SK-N-DZ (cell line): ENCODE results near the gene SNX10.
A peak's percentile ranks its signal among the peaks of the same experiment; 100 is the strongest.

Experiments used
- DNase-seq: peaks from one replicate; pipeline ENCODE4 v3.0.0-alpha.2; 2015; ENCODE audit warnings: low spot score

Gene SNX10

DNA sequence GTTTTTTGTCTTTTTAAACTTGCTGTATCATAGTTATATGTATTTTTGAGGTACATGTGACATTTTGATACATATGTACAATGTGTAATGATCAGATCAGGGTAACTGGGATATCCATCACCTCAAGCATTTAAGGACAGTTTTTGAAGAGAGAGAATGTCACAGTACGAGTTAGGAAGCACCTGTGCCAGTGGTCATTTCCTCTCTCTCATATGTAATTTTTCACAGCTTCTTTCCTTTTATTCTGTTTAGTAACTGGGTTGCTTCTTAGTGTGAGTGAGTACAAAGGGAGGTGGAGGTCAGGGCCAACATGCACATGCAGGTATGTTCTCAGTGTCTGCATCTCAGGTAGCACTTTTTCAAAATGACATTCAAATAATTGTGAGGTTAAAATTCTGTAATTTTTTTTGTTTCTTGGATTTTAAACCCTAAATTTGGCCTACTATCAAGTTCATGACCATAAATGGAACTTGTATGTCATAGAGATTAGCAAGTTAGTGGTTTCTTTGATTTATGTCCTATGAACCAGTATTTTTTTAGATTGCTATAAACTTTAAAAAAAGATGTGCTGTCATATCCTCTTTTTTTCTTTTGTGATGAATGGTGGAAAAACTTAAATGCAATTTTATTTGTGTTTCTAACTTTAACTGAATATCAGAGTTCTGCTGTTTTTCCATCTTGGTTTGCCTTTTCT lies 42.7 kb downstream of the SNX10 start:
- no peak for DNase-seq

DNA sequence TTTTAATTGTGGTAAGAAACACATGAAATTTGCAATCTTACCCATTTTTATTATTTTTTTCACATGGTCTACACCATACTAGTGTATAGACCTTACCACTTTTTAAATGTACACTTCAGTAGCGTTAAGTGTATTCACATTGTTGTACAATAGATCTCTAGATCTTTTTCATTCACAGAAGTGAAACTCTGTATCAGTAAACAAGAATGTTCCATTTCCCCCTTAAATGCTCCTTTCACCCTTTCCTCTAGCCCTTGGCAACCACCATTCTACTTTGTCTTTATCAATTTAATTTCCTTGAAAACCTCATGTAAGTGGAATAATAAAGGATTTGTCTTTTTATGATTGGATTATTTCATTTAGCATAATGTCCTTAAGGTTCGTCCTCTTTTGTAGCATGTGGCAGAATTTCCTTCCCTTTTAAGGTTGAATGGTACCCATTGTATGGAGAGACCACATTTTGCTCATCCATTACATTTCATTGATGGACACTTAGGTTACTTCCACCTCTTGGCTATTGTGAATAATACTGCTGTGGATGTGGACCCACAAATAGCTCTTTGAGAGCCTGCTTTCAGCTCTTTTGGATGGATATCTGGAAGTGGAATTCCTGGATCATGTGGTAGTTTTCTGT lies 45.7 kb downstream of the SNX10 start:
- no peak for DNase-seq

DNA sequence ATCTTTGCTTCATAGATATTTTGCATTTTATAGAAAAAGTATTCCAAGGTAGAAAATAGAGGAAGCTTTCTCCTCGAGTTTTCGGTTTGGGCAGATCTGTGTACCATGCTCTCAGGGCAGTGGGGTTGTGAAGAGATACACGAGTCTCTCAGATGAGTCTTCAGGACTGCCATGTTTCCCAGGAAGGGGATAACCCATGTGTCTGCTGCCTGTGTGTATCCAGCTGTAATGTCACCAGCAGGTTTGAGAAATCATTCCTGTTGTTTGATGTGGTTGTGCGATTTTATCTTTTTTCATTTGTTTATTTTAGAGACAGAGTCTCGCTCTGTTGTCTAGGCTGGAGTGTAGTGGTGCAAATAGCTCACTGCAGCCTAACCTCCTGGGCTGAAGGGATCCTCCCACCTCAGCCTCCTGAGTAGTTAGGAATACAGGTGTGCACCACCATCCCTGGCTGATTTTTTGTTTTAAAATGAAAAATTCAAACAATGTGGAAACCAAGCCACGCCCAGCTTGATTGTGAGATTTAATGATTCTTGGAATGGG lies 48.9 kb downstream of the SNX10 start:
- DNase-seq, result no peak

DNA sequence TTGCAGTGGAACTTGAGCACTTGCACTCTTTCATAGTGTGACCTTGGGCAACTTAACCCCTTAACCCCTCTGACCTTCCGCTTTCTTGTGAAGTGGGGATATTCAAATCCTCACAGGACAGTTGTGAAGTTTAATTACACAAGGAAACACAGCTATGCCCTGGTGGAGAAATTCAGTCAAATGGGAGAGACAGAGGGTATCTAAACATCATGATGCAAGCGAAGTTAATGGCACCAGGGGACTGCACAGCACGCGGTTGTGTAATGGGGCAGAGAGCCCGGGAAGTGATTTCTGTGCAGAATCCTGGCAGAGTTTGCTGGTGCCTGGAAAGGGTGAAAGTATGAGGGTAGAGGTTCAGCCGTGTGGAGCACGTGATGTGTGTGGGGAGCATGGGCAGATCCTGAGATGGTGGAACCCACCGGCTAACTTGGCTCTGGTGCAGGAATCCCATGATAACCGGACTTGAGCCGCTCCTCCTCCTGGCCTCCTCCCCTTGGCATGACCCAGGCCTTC lies 51.7 kb downstream of the SNX10 start:
- no peak for DNase-seq

DNA sequence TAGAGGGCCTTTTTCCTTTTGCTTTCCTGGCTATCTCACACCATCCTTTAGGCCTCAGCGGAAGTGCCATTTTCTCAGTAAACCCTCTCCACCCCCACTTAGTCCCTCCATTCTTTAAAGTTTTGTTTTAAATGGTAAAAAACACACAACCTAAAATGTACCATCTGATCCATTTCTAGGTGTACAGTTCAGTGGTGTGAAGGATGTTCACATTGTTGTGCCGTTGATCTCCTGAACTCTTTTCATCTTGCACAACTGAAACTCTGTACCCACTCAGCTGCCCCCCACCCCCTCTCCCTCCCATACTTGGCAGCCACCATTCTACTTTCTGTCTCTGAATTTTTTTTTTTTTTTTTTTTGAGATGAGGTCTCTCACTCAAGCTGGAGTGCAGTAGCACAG lies 52.2 kb downstream of the SNX10 start:
- no peak for DNase-seq

DNA sequence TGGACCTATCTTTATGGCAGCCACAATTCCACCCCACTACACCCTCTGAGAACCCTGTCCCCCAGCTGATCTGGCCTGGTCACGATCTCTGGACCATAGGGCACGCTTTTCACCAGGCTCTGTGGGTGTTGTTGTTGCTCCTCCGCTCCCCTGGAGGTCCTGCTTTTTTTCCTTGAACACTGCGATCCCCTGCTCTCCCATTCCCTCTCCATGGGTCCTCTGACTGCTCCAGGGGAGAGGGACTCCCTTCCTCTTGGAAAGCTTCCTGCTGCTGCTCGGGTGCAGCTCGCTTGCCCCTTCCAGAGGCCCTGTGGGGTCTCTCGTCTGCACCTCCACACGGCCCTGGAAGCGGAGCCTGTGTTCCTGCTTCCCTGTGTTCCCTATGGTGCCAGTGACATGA lies 53.5 kb downstream of the SNX10 start:
- DNase-seq, result no peak

DNA sequence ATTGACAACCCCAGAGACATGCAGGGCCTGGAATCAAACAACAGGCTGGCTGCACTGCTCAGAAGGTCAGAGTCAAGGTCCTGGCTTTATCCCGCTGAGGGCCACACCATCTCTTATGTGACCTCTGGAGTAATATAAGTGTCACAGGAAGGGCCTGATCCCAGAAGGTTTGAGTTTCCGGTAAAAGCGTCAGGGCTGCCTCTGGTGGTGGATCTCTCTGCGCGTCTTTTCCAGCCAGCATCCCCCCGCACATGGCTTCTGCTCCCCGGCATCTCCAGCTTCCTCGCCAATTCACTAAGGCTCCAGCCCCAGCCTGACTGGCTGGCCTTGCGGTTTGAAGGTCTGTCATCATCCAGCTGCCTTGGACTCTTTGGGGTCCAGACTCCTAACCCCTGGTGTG lies 54.2 kb downstream of the SNX10 start:
- no peak for DNase-seq

DNA sequence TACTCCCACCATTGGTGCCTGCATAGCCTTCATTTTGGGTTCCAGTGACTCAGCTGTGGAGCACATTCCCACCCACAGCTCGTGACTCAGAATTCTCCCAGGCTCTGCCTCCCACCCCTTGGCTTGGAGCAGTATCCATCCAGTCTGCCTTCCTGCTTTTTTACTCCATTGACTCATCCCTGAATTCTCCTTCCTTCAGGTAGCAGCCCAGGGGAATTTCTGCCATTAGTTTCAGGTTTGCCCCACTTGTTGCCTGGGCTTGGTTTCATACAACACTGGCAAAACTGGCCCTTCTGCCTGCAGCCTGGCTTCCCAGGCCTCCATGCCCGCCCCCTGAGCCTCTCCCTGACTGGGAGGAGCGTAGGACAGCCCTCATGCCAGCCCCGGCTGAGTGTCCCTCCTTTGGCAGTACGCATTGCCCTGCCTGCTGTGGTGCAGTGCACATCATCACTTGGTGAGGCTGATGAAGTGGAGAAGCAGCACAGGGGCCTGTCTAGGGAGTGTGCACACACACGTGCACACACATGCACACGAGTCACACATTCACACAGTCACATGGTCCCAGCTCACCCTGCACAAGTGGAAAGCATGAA lies 55.0 kb downstream of the SNX10 start:
- no peak for DNase-seq

DNA sequence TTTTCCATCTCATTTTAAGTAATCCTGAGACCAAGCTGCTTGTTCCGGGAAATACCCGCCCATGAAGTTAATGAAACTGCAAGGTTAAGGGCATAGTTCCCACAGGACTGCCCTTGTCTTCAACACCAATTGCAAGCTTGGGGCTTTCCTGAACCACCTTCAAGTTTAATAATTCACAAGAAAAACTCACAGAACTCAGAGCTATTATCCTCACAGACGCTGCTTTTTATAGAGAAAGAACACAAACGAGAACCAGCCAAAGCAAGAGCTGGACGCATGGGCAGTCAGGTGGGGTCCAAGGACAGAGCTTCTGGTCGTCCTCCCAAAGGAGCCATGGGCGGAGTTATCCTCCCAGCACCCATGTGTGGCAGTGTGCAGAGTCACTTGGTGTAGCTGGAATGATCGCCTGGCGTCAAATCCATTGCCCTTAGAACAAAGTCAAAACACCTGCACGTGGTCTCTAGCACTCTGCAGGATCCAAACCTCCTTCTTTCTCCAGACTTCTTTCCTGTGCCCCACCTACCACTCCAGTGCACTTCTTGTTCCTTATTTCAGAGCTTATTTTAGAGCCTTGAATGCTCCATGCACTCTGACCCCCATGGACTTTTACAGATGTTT lies 56.7 kb downstream of the SNX10 start:
- no peak for DNase-seq

DNA sequence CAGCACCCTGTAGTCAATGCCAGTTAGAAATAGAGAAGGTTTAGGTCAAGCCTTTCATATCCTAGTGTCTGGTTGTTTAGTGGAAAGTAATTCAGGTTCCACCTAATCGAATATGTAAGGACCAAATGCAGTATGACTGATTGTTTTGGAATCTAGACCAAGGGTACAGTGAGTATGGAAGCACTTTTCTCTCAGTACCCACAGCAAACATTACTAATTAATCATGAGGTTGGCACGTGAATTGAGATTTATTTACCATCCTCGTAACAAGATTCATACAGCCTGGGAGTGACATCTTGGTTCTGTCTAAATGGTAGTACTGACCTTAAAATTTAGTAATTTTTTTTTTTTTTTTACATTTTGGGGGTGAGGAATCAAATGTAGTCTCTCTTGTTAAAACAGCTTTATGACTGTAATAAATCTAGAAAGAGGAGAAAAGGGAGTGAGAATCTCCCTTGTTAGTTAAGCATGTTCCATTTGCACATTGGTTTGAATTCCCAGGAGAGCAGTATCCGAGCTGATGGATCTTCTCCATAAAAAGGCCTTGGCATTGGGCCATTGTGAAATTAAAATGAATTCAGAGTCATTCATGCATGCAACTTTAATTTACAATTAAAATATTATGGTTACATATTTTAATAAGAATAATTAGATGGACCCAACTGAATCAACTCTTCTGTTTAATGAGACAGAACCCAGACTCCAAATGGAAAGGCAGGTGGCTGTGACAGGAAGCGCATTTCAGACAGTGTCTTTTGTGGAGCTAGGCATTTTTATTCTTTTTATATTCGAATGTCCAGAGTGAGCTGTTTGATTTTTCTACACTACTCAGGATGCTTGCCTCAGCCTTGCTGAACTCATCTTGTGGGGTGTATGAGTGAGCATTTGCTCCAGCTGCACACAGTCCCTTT lies 57.6 kb downstream of the SNX10 start:
- DNase-seq, result no peak

DNA sequence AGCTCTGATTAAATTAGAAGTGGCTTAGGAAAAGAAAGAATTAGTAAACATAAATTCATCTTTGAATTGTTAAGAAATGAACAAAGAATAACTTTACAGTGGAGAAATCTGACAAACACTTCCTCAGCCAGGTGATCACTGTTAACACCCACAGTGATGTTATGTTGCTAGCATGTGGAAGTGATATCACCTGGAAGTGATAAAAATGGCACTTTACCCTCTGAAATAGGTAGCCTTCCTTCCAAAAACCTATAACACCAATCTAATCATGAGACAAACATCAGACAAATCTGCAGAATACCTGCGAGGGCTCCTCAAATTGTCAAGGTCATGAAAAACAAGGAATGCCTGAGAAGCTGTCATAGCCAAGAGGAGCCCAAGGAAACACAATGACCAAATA lies 59.5 kb downstream of the SNX10 start:
- no peak for DNase-seq

DNA sequence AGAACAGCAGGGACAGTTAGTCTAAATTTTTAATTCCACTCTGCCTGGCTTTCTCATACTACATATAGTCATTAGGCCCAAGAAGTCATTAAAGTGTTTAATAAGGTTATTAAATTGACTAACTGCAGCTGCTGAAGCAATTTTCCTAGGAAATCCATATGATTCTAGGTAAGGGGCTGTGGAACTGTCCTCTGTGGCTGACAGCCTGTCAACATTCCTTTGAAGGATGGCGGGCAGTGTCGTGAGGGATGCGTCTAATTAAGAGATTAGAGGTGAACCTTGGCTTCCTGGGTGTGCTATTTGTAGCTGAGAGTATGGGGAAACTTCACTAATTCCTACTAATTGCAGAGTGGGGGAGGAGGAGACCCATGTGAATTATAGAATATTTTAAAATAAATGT lies 64.6 kb downstream of the SNX10 start:
- DNase-seq, result no peak

DNA sequence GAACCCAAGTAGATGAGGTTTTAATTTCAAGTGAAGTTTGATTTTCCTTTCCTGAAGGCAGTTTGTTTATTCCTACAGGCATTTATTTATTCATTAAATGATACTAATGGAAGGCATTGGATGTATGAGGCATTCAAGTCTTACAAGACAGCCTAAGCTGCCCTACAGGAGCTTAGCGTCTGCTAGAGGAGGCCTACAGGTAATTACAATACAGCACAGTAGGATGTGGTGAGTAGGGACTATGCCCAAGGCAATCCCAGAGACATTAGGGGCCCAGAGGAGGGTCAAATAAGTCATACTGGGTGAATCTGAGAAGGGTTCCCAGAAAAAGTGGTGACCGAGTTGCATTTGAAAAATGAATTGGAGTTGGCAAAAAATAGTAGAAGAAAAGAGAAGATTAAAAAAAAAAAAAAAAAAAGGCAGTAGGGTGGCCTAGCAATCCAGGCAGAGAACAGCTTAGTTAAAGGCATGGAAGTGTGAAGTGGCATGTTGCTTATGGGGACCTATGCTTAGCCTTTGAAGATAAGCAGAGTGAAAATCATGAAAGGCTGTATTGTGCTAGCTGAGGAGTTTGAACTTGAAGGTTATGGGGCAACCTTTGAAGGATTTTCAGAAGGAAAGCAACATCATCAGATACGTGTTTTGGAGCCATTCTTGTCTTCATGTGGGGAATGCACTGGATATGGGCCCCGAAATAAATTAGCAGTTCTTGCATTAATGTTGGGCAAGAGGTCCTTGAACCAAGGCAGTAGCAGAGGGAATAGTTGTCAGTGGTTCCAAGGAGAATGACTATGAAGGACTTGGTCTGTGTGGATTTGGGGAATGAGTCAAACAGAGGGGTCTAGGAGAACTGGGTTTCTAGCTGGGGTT lies 65.5 kb downstream of the SNX10 start:
- no peak for DNase-seq

DNA sequence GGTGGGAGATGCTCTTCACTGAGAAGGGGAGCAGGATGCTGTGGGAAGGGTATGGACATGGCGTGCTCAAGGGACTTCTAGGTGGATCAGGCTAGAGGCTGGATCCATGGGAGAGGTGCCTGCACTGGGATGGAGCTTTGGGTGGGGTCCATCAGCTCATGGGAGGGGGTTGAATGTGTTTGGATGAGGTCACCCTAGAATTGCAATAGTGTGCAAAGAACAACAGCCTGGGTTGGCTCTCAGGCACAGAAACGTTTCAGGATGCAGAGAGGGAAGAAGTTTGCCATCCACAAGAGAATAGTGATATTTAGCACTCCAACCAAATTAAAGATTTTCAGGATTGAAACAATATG lies 66.1 kb downstream of the SNX10 start:
- no peak for DNase-seq

DNA sequence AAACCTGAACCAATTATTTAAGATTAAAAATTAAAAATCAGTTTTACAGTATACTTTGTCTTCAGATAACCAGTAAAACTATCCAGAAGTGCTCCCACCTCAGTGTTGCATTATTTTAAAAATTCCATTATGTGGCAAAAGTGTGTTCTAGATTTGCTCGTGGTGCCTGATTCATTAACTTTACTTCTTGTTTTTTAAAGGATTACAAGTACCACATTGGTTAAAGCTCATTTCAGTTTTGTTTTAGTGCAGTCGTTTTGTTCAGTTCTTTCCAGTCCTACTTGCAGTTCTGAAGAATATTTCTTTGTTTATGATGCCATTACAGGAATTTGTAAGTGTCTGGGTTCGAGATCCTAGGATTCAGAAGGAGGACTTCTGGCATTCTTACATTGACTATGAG lies 69.0 kb downstream of the SNX10 start:
- no peak for DNase-seq

DNA sequence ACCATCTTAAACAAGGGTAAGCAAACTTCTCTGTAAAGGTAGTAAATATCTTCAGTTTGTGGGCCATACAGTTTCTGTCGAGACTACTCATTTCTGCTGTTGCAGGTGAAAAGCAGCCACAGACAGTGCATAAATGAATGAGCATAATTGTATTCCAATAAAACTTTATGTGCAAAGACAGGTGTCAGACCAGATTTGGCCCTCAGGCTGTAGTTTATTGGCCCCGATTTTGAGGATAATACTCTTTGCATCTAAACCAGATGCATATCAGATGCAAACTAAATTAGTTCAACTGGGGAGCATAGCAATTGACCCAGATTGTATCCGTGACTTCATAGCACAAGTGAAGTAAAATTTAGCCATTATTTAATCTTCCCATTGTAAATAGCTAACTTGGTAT lies 70.0 kb downstream of the SNX10 start:
- DNase-seq, result no peak

DNA sequence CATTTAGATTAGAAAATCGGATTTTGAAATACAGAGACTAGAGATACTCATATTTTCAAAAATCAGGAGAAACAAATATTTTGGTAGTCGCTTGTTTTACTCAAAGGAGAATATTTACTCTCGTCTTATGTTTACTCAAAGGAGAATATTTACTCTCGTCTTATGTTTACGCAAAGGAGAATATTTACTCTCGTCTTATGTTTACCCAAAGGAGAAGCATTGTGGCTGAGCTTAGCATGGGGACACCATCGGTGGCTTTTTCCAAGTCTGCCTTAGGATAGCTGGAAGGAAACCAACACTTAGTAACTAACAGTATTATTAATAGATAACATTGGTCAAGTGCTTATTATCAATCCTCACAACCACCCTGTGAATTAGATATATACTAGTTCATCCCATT lies 71.8 kb downstream of the SNX10 start:
- DNase-seq, result no peak

DNA sequence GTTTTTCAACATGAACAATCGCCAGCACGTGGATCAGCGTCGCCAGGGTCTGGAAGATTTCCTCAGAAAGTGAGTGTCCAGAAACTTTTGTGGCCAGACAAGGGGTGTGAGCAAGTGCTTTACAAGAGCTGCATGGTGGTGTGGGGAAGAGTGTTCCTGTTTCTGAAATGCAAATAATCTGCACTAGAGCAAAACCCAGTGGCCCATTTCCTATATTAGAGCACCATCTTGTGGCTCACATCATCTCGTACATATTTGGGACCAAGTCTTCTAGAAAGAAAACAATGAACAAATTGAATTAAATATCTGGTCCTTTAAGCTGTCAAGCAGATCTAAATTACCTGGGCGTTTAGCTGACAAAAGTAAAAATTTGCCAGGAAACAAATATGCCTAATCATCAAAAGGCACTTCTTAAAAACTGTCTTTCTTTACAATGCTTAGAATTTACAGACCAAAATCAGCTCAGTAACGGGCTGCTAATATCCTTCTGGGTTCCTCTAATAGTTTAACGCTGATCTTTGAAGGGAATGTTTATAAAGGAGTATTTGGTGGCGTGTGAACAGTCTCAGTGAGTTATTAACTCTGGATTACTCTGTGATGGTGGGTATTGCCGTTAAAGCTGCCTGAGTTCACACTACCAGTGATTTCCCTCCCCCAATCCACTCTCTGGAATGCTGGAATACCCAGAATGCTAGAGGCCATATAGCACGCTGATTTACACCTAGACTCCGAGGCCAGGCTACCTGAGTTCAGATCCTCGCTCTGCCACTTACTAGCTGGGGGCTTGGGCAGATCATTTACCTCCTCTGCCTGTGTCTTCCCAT lies 73.6 kb downstream of the SNX10 start:
- peak; percentile 79 for DNase-seq

DNA sequence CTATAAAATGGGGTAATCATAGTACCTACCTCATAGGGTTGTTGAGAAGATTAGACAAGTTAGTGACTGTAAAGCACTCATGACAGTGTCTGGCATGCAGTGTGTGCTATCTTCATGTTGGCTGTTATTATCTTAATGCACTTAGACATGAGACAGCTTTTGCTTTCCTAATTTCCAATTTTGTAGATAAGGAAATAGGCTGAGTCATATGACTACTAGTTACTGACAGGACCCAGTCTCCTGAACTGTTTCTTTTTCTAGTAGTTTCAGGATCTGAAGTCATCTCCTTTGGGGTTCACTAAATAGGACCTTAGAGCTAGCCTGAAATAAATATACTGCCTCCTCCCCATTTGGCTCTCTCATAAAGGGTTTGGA lies 74.2 kb downstream of the SNX10 start:
- DNase-seq, result peak; percentile 50
